AG04450 (cell line): ENCODE data around the gene FAM83F. TPM values are rescaled to one million over a fixed set of nuclear protein-coding genes. Genes with fewer than 3 reads are reported as not detected.

Experiments used
- CTCF ChIA-PET: fragments of 300-600, 350-600 bp; formaldehyde crosslinking; extraction: SDS; loops from one replicate; lab custom pipeline; 2022; ENCODE audit warnings: antibody characterized with exemption, inconsistent platforms; lab: Charles Lee
- POLR2A ChIA-PET: fragments of 350-600 bp; formaldehyde crosslinking; extraction: SDS; loops from one replicate; lab custom pipeline; 2021; ENCODE audit warnings: antibody characterized with exemption, inconsistent platforms; lab: Yijun Ruan, JAX
- DNase-seq: peaks from one replicate; pipeline ENCODE4 v3.0.0-alpha.2; 2011; ENCODE audit warnings: low read depth, low spot score
- H3K27ac ChIP-seq: one replicate; pipeline ENCODE4 v1.5.1; 2012; ENCODE audit warnings: low read depth, low read length, control low read depth
- H3K27me3 ChIP-seq: one replicate; pipeline ENCODE4 v1.6.0; 2012; ENCODE audit warnings: low read length; ENCODE audit not compliant: control insufficient read depth, insufficient read depth
- H3K4me3 ChIP-seq: 2 replicates; pipeline ENCODE4 v1.5.1; 2011; ENCODE audit warnings: mild to moderate bottlenecking, low read depth, low read length, control low read depth
- H3K9me3 ChIP-seq: 2 replicates; pipeline ENCODE4 v1.5.1; 2012; ENCODE audit warnings: low read length; ENCODE audit not compliant: control insufficient read depth, insufficient read depth
- CTCF ChIP-seq: IDR thresholded peaks from 2 replicates; pipeline ENCODE4 v1.5.1; 2011; ENCODE audit warnings: low read depth, low read length, control low read depth, inconsistent platforms
- polyA plus RNA-seq: library from polyadenylated mRNA; depleted of rRNA; stranded (reverse); fragments of >200 nt; gene quantifications from 2 replicates; pipeline ENCODE4 v1.2.3, GENCODE V29; 2011

The FAM83F gene
- polyA plus RNA-seq, 1 experiment, result not detected

DNA sequence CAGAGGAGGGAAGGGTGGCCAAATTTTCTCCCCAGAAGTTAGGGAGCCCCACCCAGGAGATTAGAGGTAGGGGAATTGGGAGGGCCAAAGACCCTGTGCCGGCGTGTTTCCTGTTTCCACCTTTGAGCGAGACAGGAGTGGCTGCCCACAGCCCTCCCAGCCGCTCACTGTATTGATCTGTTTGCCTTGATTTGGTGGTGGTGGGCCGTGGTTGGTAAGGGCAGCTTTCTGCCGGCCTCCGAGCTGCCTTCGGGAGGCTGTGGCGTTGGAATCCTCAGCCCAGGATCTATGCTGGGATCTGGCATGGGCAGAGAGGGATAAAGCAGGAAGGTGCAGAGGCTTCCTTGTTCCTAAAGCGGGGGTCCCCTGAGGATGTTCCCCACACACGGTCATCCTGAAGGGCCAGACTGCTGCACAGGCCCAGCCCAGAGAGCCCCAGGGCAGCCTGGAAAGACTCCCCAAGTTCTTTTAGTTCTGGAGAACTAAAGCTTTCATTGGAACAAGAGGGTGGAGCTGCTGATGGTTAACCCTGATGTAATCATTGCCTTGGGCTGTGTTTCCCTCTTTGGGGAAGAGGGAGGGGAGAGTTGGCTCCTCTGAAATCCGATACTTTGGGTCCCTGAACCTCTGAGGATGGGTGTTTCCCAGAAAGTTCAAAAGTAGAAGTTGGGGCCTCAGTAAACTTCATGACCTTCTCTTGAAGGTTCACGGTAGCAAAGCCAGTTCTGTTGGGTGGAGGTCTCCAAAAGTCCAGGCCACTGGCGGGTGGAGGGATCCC lies 7.2 kb downstream of the FAM83F start:
- no peaks in the 10 kb centered on the region for H3K9me3 ChIP-seq
- H3K4me3 ChIP-seq, result no peak overlapping the region
- ChIA-PET POLR2A (no interaction called here), CTCF (no interaction called here)
- H3K27ac ChIP-seq, result no peak overlapping the region
- no peak for TF ChIP-seq CTCF
- peaks cover 4% of the 10 kb centered on the region for H3K27me3 ChIP-seq
- DNase-seq, result no peak

DNA sequence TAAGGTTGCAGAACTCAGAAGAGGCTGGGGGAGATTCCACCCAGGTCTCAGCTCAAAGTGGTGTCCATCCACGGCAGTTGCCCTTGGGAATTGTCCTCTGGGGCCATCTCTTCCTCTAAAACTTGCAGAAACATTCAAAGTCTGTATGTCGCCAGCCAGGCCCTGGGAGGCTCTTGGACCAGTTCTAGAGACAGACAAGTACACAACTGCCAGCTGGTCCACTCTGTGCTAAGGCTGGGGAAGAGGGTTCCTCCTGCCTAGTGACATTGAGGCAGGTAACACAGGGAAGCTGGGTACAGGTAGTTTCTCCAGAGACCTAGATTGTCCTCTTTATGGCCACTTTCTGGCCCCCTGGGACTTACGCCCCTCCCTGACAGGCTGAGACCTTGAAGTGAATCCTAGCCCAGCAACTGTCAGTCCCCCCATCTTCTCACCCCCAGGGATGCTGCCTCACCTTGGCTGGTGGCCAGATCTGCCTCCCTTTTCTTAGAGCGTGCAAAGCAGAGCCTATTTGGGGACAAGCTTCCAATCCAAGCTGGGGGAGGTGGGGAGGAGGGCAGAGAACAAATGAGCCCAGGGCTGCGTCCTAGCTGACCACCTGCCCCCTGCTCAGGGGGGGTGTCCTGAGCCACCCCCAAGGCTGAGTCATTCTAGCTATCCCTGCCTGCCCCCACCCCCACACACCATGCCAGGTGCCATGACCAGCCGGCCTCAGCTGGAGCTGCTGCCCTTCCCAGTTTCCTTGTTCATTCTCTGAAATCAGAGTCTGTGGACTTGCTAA lies 8.4 kb downstream of the FAM83F start:
- Histone ChIP-seq H3K9me3 (no peaks in the 10 kb centered on the region), H3K4me3 (no peak overlapping the region), H3K27ac (no peak overlapping the region), H3K27me3 (peaks cover 5% of the 10 kb centered on the region)
- DNase-seq, result no peak
- ChIA-PET POLR2A (no interaction called here), CTCF (no interaction called here)
- no peak for TF ChIP-seq CTCF

GRCh38 chr22:40004836-40005235 lies 10.1 kb downstream of the FAM83F start:
- Histone ChIP-seq H3K9me3 (no peaks in the 10 kb centered on the region), H3K27me3 (peaks cover 9% of the 10 kb centered on the region), H3K4me3 (no peak overlapping the region), H3K27ac (peak overlapping the region; percentile 11)
- TF ChIP-seq CTCF, result no peak
- ChIA-PET POLR2A (no interaction called here), CTCF (interaction anchor here (0.8 kb wide), 1 partner anchor 20 kb away, joined by 3 read pairs; no protein-coding TSS in a partner anchor)
- no peak for DNase-seq

- no peaks in the 10 kb centered on the region for H3K9me3 ChIP-seq
- DNase-seq, result no peak
- ChIA-PET CTCF (no interaction called here), POLR2A (no interaction called here)
- H3K27ac ChIP-seq, result no peak overlapping the region
- peaks cover 22% of the 10 kb centered on the region for H3K27me3 ChIP-seq
- H3K4me3 ChIP-seq, result no peak overlapping the region
- no peak for TF ChIP-seq CTCF
Observed at GRCh38 chr22:40006641-40007040, 11.9 kb downstream of the FAM83F start.
